Fibroblast of pulmonary artery (primary cell): ENCODE data around the gene SUPT6H.

Source experiments
- DNase-seq: peaks from one replicate; pipeline ENCODE4 v3.0.0-alpha.2; 2010; ENCODE audit warnings: low read depth
- H3K4me3 ChIP-seq: replicated peaks from 2 replicates; pipeline ENCODE4 v1.5.1; 2011; ENCODE audit warnings: low read depth, mild to moderate bottlenecking, control low read depth, low read length, moderate library complexity
- CTCF ChIP-seq: IDR thresholded peaks from 2 replicates; pipeline ENCODE4 v1.5.1; 2011; ENCODE audit warnings: mild to moderate bottlenecking, control low read depth, low read length, inconsistent platforms; ENCODE audit errors: missing control alignments

The SUPT6H gene

GRCh38 chr17:28725660-28726225 is 63.7 kb downstream of the SUPT6H start:
- no peak for DNase-seq
- TF ChIP-seq CTCF = no peak
- peak overlapping the region; percentile 70 for H3K4me3 ChIP-seq

- TF ChIP-seq CTCF = no peak
- H3K4me3 ChIP-seq = peak within 1 kb of the TSS; percentile 70
- DNase-seq = peak; percentile 74
Observed at GRCh38 chr17:28726226-28726626, 64.2 kb downstream of the SUPT6H start, which contains the start of gene TLCD1. Gene TLCD1, minus strand, starts transcription at chr17:28726233. Its CDS starts 136 bp downstream, at chr17:28726097.

GRCh38 chr17:28726627-28727491 is 64.9 kb downstream of the SUPT6H start:
- peak; percentile 89 for TF ChIP-seq CTCF
- peak; percentile 94 for DNase-seq
- H3K4me3 ChIP-seq = peak overlapping the region; percentile 70

GRCh38 chr17:28728364-28729200 is 66.6 kb downstream of the SUPT6H start, which contains the start of gene NEK8:
Gene NEK8, plus strand, starts transcription at chr17:28728788. Its CDS starts 26 bp downstream, at chr17:28728814.
- TF ChIP-seq CTCF = no peak

GRCh38 chr17:28729950-28730330 is 67.9 kb downstream of the SUPT6H start:
- H3K4me3 ChIP-seq = no peak overlapping the region
- TF ChIP-seq CTCF = no peak
- no peak for DNase-seq

More at GRCh38 chr17:28728364-28729200, 66.6 kb downstream of the SUPT6H start, which contains the start of gene NEK8:
- H3K4me3 ChIP-seq = peak within 1 kb of the TSS; percentile 91
- DNase-seq = peak; percentile 94

GRCh38 chr17:28733346-28733745 is 71.3 kb downstream of the SUPT6H start:
- TF ChIP-seq CTCF = no peak
- no peak overlapping the region for H3K4me3 ChIP-seq
- DNase-seq = no peak
